ENCODE results near the gene IFFO2.

The IFFO2 gene

GRCh38 chr1:18866314-18866713, 90.2 kb downstream of the IFFO2 start:
- no peak for DNase-seq (ENCODE audit: low read depth)
- TF ChIP-seq CTCF (IDR thresholded peaks at IDR 0.05; ENCODE audit: insufficient read depth, low read depth, low read length, missing control alignments): no peak
- H3K4me3 ChIP-seq (ENCODE audit: low read depth, low read length): no peak overlapping the region

GRCh38 chr1:18865176-18865575, 91.3 kb downstream of the IFFO2 start:
- no peak for TF ChIP-seq CTCF (IDR thresholded peaks at IDR 0.05; ENCODE audit: insufficient read depth, low read depth, low read length, missing control alignments)
- no peak overlapping the region for H3K4me3 ChIP-seq (ENCODE audit: low read depth, low read length)
- DNase-seq (ENCODE audit: low read depth): no peak

- no peak for DNase-seq (ENCODE audit: low read depth)
- H3K4me3 ChIP-seq (ENCODE audit: low read depth, low read length): no peak overlapping the region
- TF ChIP-seq CTCF (IDR thresholded peaks at IDR 0.05; ENCODE audit: insufficient read depth, low read depth, low read length, missing control alignments): no peak
Observed at GRCh38 chr1:18861590-18861989, 94.9 kb downstream of the IFFO2 start.

GRCh38 chr1:18861082-18861481, 95.4 kb downstream of the IFFO2 start:
- no peak for TF ChIP-seq CTCF (IDR thresholded peaks at IDR 0.05; ENCODE audit: insufficient read depth, low read depth, low read length, missing control alignments)
- H3K4me3 ChIP-seq (ENCODE audit: low read depth, low read length): no peak overlapping the region
- DNase-seq (ENCODE audit: low read depth): no peak

- H3K4me3 ChIP-seq (ENCODE audit: low read depth, low read length): no peak within 1 kb of the TSS
- no peak for TF ChIP-seq CTCF (IDR thresholded peaks at IDR 0.05; ENCODE audit: insufficient read depth, low read depth, low read length, missing control alignments)
- DNase-seq (ENCODE audit: low read depth): no peak
Observed at GRCh38 chr1:18859560-18859959, 96.9 kb downstream of the IFFO2 start, which contains the start of gene TAS1R2. Gene TAS1R2 (minus strand): TSS chr1:18859660. CDS start chr1:18859660, 0 bp downstream.

- DNase-seq (ENCODE audit: low read depth): no peak
- H3K4me3 ChIP-seq (ENCODE audit: low read depth, low read length): no peak overlapping the region
- no peak for TF ChIP-seq CTCF (IDR thresholded peaks at IDR 0.05; ENCODE audit: insufficient read depth, low read depth, low read length, missing control alignments)
Observed at GRCh38 chr1:18858070-18858688, 98.3 kb downstream of the IFFO2 start.

GRCh38 chr1:18856435-18856834, 100.0 kb downstream of the IFFO2 start:
- no peak for TF ChIP-seq CTCF (IDR thresholded peaks at IDR 0.05; ENCODE audit: insufficient read depth, low read depth, low read length, missing control alignments)
- no peak for DNase-seq (ENCODE audit: low read depth)
- H3K4me3 ChIP-seq (ENCODE audit: low read depth, low read length): no peak overlapping the region
